ENCODE measurements around the gene NUP54. TPM values are rescaled to one million over a fixed set of nuclear protein-coding genes. Genes with fewer than 3 reads are reported as not detected.

NUP54 gene
- total RNA-seq (22.0 and 22.9 TPM in 2 replicates), polyA plus RNA-seq (31.6 and 40.4 TPM in 2 replicates)

DNA sequence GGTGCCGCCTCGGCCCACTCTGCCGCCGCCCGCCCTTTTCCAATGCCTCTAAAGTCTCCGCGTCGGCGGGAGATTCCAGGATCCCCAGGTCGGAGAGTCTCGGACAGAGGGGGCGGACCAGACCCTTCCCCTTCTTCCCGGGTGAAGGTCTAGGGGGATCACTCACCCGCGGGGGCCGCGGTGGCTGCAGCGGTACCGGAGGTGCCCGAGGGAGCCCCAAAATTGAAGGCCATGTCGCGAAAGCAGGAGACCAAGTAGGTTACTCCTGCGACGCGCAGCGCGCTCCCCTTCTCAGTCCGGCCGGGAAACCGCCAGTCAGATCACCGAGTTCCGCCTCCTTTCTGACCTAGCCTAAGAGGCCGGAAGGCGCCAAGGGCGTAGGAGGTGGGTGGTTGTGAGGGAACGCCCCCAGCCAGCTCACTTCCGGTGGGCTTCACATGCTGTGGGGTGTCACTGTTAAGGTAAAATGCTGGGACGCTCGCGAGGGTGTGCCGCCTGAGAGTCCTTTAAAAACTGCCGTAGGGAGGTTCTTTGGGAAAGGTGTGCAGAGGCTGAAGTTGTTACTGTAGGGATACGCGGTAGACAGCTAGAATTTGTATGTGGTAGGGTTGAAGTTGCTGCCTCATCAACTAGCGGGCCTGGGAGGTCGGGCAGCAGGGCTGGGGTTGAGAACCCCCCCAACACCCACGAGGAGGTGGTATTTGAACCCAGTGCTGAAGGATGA lies at the start of gene NUP54:
NUP54 (minus strand) TSS at position 256 of the 724 bp plus-strand sequence; CDS start at position 233, 23 bp downstream.
- peaks cover 9% of the 10 kb centered on the region for H3K4me1 ChIP-seq (ENCODE audit: low read depth)
- peak; percentile 97 for DNase-seq (ENCODE audit: low read depth in 1 of 2, low spot score in 1 of 2)
- peaks cover 9% of the 10 kb centered on the region for H3K36me3 ChIP-seq
- no peak for TF ChIP-seq CTCF (IDR thresholded peaks at IDR 0.05; ENCODE audit: low read depth, low read length)
- H3K27ac ChIP-seq: peak within 1 kb of the TSS; percentile 93
- H3K27me3 ChIP-seq: no peaks in the 10 kb centered on the region
- H3K4me3 ChIP-seq: peak within 1 kb of the TSS; percentile 95
- H3K9me3 ChIP-seq (ENCODE audit: low read depth): no peaks in the 10 kb centered on the region

DNA sequence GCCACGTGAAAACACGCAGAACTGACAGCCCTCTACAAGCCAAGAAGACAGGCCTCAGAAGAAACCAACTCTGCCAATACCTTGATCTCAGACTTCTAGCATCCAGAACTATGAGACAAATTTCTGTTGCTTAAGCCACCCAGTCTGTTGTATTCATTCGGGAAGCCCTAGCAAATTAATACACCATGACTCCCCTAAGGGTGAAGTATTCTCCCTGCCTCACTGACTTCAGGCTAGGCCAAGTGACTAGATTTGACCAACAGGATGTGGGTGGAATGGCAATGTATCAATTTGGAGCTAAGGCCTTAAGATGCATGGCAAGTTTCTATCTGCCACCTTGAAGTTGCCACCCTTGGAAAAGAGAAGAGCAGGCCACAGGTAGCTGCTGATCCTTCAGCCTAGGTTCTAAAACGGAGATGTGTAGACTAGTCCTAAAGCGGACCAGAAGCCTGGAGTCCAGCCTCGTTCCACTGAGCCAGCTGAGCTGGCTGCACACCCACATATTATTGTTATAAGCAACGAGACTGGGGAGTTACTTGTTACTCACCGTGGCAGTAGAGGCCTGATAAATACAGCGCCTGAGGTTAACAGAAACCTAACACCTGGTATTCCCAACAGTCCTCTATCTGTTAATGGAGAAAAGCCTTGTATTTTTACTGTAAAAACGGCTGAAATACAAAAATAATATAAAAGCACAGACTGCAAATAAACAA lies 49.0 kb upstream of the NUP54 start:
- no peaks in the 10 kb centered on the region for H3K9me3 ChIP-seq (ENCODE audit: low read depth)
- peaks cover 30% of the 10 kb centered on the region for H3K4me1 ChIP-seq (ENCODE audit: low read depth)
- no peak overlapping the region for H3K27ac ChIP-seq
- DNase-seq (ENCODE audit: low read depth in 1 of 2, low spot score in 1 of 2): no peak
- no peak overlapping the region for H3K4me3 ChIP-seq
- H3K36me3 ChIP-seq: peaks cover 4% of the 10 kb centered on the region
- no peak for TF ChIP-seq CTCF (IDR thresholded peaks at IDR 0.05; ENCODE audit: low read depth, low read length)
- H3K27me3 ChIP-seq: no peaks in the 10 kb centered on the region

GRCh38 chr4:76196376-76196775 lies 48.2 kb upstream of the NUP54 start:
- H3K4me3 ChIP-seq: no peak overlapping the region
- peaks cover 4% of the 10 kb centered on the region for H3K36me3 ChIP-seq
- H3K27me3 ChIP-seq: no peaks in the 10 kb centered on the region
- no peaks in the 10 kb centered on the region for H3K9me3 ChIP-seq (ENCODE audit: low read depth)
- no peak for TF ChIP-seq CTCF (IDR thresholded peaks at IDR 0.05; ENCODE audit: low read depth, low read length)
- peaks cover 29% of the 10 kb centered on the region for H3K4me1 ChIP-seq (ENCODE audit: low read depth)
- H3K27ac ChIP-seq: no peak overlapping the region
- no peak for DNase-seq (ENCODE audit: low read depth in 1 of 2, low spot score in 1 of 2)

- Histone ChIP-seq H3K4me1 (ENCODE audit: low read depth) (peaks cover 24% of the 10 kb centered on the region), H3K36me3 (peaks cover 4% of the 10 kb centered on the region), H3K4me3 (no peak overlapping the region), H3K27me3 (no peaks in the 10 kb centered on the region), H3K27ac (no peak overlapping the region), H3K9me3 (ENCODE audit: low read depth) (no peaks in the 10 kb centered on the region)
- peak in 1 of 2 donors; percentile 73 for DNase-seq (ENCODE audit: low read depth in 1 of 2, low spot score in 1 of 2)
- TF ChIP-seq CTCF (IDR thresholded peaks at IDR 0.05; ENCODE audit: low read depth, low read length): no peak
Measured at GRCh38 chr4:76195326-76195725, 47.1 kb upstream of the NUP54 start.

DNA sequence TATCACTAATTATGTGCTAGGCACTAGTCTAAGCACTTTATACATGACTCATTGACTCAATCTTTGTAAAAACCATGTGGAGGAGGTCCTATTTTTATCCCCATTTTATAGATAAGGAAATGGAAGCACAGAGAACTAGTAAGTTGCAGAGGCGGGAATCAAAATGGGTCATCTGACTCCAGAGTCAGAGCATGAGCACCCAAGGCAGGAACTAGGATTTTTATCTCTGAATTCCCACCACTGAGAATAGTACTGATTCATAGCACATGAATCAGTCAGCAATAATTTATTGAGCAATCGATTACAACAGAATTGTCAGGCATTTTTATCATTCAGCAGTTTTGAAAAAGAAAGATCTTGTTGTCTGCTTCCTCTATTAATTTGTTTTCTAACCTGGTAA lies 46.1 kb upstream of the NUP54 start:
- no peak overlapping the region for H3K4me3 ChIP-seq
- no peaks in the 10 kb centered on the region for H3K9me3 ChIP-seq (ENCODE audit: low read depth)
- peaks cover 4% of the 10 kb centered on the region for H3K36me3 ChIP-seq
- peak in 1 of 2 donors; percentile 97 for DNase-seq (ENCODE audit: low read depth in 1 of 2, low spot score in 1 of 2)
- no peak for TF ChIP-seq CTCF (IDR thresholded peaks at IDR 0.05; ENCODE audit: low read depth, low read length)
- no peak overlapping the region for H3K27ac ChIP-seq
- H3K27me3 ChIP-seq: no peaks in the 10 kb centered on the region
- peaks cover 19% of the 10 kb centered on the region for H3K4me1 ChIP-seq (ENCODE audit: low read depth)

Data from cardiac muscle cell (in vitro differentiated cells and primary cell).